AG09319 (cell line): ENCODE data around the gene RPLP2.

Experiments
- DNase-seq: peaks from one replicate; pipeline ENCODE4 v3.0.0-alpha.2; 2010; ENCODE audit warnings: low read depth; ENCODE audit errors: extremely low read depth
- CTCF ChIP-seq: IDR thresholded peaks from 2 replicates; pipeline ENCODE4 v1.5.1; 2011; ENCODE audit warnings: low read depth, mild to moderate bottlenecking, inconsistent platforms, low read length, moderate library complexity

The RPLP2 gene

DNA sequence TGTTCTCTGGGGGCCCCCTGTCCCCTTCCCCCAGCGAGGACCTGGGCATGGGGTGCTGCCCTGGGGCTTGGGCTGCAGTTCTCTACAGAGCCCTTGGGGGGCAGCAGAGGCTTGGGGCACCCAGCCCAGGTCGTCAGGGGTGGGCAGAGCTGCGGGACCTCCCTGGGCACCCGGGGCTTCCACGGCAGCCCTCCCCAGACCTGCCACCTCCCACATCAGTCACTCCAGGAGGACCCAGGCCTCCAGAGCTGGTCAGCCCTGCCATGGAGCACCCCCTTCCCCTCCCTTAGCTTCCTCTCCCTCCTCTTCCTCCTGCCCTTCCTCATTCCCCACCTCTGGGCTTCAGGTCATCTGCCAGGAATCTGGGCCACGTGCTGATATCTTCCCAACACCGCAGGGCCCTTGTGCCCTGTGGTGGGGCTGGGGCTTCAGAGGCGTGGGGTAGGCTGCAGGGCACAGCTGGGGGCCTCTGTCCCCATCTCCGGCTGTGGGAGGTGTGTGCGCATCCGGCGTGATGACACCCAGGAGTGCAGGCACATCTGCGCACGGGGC lies 38.7 kb downstream of the RPLP2 start:
- DNase-seq: no peak
- TF ChIP-seq CTCF: peak; percentile 81

DNA sequence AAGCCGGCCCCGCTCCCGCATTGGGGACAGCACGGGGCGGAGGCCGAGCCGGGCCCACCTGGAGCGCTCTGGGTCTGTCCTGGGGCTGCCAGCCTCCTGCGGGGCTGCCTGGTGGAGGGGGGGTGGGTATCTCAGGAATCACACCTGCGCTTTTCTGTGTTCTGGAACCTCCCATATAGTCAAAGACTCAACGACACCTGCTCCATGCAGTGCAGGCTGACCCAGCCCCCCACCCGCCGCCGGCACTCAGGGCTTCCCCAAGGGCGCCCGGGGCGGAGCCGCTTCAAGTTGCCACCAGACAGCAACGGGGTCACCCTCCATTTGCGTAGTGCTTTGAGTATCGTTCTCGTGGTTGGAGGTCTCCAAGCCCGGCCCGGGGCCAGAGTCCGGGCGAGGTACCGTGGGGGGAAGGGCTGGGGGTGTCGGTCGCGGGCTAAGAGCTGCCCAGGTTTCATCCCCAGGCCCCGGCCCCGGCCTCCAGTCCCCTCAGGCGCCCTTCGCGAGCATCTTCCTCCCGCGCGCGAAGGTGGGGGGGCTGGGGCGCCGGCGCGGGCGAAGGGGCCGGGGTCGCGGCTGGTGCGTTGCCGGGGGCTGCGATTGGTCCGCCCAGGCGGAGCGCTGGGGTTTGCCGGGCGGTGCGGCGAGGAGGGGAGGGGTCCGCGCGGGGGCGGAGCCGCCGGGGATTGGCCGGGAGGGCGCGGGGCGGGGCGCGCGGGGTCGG lies 39.5 kb downstream of the RPLP2 start:
- no peak for DNase-seq
- no peak for TF ChIP-seq CTCF

DNA sequence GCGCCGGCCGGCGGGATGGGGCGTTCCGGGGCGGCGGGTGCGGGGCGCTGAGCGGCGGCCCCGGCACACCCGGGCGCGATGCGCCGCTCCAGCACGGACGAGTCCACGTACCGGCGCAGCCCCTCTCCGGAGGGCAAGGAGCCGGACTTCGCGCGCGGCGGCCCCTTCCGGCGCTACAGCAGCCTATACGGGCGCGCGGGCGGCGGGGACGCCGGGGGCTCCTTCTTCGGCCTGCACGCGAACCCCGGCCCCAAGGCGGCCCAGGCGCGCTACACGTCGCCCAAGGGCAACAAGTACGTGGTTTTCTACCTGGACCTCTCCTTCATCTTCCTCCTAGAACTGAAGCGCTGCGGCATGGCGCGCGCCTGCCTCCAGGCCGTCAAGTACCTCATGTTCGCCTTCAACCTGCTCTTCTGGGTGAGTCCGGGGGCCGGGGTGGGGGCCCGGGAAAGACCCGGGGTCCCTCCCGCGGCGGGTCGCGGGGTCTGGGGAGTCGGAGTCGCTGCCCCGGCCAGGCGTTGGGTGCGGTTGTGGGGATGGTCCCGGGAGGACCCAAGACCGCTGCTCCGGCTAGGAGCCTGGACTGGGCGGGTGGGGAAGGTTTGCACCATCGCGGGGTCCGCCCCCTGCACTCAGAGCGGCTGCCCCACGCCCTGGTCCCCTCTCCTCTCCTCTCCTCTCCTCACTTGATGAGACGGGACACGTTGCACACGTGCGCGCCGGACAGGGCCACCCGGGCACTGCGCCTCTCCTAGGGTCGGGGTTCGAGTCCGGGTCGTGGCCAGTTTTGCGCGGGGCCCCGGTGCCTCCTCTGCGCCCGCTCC lies 40.4 kb downstream of the RPLP2 start:
- no peak for DNase-seq
- no peak for TF ChIP-seq CTCF

DNA sequence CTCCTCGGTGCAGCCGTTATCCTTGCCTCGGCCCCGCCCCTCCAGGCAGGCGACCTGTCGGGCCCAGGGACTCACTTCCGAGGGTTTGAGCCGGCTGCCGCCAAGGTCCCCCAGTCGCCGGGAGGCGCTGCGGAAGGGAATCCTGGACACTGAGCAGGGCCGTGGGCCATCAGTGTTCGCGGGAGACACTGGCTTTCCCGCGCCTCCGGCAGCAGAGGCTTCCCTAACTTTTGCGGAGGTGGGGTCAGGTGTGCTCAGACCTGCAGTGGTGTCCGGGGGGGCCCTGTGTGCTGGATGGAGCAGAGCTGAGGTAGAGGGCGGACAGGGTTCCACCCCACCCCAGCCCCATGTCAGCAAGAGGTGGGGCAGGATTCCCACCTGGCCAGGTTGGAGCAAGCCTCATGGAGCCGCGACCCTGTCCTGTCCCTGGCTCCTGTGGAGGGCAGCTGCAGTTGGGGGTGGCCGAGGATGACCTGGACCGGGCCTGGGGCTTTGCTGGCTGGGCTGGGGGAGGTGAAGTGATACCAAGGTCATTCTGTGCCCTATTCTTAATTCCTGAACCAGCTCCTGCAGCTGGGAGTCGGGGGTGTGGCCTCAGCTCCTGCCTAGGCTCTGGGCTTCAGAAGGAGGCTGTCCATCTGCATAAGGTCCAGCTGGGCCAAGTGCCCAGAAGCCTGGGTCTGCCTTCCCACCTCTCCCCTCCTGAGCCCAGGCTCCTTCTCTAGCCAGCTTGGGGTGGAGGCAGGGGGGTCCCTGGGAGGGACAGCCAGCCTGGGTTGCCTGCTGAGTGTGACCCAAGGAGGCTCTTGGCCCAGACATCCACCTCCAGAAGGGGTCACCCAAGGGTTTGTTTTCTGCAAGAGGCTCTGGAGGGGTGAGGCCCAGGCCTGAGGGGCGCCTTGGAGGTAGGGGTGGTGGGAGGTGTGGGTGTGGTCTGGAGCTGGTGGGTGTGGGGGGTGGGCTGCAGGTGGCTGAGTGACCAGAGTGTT lies 41.3 kb downstream of the RPLP2 start:
- no peak for DNase-seq
- TF ChIP-seq CTCF: no peak; the same call in 1 of the 2 replicates

DNA sequence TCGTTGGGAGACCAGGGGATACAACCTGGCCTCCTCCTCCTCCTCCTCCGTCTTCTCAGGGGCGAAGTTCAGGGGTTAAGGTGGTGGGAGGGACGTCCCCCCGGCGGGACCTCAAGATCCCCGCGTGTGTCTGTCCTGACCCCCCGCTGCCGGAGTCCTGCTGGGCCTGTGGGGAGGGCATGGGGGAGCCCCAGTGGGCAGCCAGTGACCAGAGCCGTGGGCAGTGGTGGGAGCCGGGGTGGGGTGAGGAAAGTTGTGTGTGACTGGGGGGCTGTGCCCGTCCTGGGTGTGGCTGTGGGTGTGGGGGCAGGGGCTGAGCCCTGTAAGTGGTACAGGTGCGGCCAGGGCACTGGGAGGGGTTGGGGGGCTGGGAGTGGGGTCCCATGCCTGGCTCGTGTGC lies 43.0 kb downstream of the RPLP2 start:
- TF ChIP-seq CTCF: no peak
- DNase-seq: no peak

GRCh38 chr11:853682-854448 lies 44.1 kb downstream of the RPLP2 start:
- TF ChIP-seq CTCF: no peak

More at GRCh38 chr11:853682-854448, 44.1 kb downstream of the RPLP2 start:
- DNase-seq: no peak
